AG09319 (cell line): Measurements from ENCODE around the gene PPP6R1.
"Not testable (repeated sequence)": the region's sequence is repeated elsewhere in the genome, so short reads cannot be mapped to it uniquely, and the experiment has no call there.

ENCODE experiments used
- DNase-seq: peaks from one replicate; pipeline ENCODE4 v3.0.0-alpha.2; 2010; ENCODE audit warnings: low read depth; ENCODE audit errors: extremely low read depth
- CTCF ChIP-seq: IDR thresholded peaks from 2 replicates; pipeline ENCODE4 v1.5.1; 2011; ENCODE audit warnings: low read depth, mild to moderate bottlenecking, inconsistent platforms, low read length, moderate library complexity

Gene PPP6R1

GRCh38 chr19:55229145-55229788, 29.6 kb downstream of the PPP6R1 start:
- no peak for DNase-seq
- no peak for TF ChIP-seq CTCF

GRCh38 chr19:55228403-55229031, 30.3 kb downstream of the PPP6R1 start, which contains the start of gene TMEM86B:
Gene TMEM86B, minus strand, starts transcription at chr19:55228763. Its CDS starts 22 bp downstream, at chr19:55228741.
- no peak for TF ChIP-seq CTCF

GRCh38 chr19:55228015-55228391, 30.8 kb downstream of the PPP6R1 start:
- DNase-seq: no peak
- TF ChIP-seq CTCF: no peak

More at GRCh38 chr19:55228403-55229031, 30.3 kb downstream of the PPP6R1 start, which contains the start of gene TMEM86B:
- DNase-seq: no peak

GRCh38 chr19:55227241-55228014, 31.4 kb downstream of the PPP6R1 start:
- TF ChIP-seq CTCF: no peak
- no peak for DNase-seq

GRCh38 chr19:55226788-55227187, 32.0 kb downstream of the PPP6R1 start:
- no peak for DNase-seq
- no peak for TF ChIP-seq CTCF

- no peak for TF ChIP-seq CTCF
- no peak for DNase-seq
These were observed 32.5 kb downstream of the PPP6R1 start for GRCh38 chr19:55226273-55226672.

- no peak for DNase-seq
- no peak for TF ChIP-seq CTCF
These were observed 33.3 kb downstream of the PPP6R1 start for GRCh38 chr19:55225415-55225958.

GRCh38 chr19:55224679-55225414, 34.0 kb downstream of the PPP6R1 start:
- not testable (repeated sequence) for DNase-seq
